HG03045 (cell line): ENCODE measurements around the gene RSU1.
A peak's percentile ranks its signal among the peaks of the same experiment; 100 is the strongest.

Source experiments
- ATAC-seq: cut with Tn5 transposase; IDR thresholded peaks from one replicate; pipeline ENCODE4 v1.9.1; 2021; ENCODE audit warnings: mild to moderate bottlenecking, moderate library complexity; ENCODE audit not compliant: unreplicated experiment

RSU1 gene

GRCh38 chr10:16822726-16823360 is 5.6 kb upstream of the RSU1 start:
- ATAC-seq: no peak

GRCh38 chr10:16822027-16822426 is 4.8 kb upstream of the RSU1 start:
- ATAC-seq: no peak

- no peak for ATAC-seq
Measured at GRCh38 chr10:16820421-16820820, 3.2 kb upstream of the RSU1 start.

- no peak for ATAC-seq
Measured at GRCh38 chr10:16820018-16820417, 2.8 kb upstream of the RSU1 start.

GRCh38 chr10:16819436-16819835 is 2.2 kb upstream of the RSU1 start:
- ATAC-seq: no peak

- no peak for ATAC-seq
Measured at GRCh38 chr10:16819026-16819425, 1.8 kb upstream of the RSU1 start.

GRCh38 chr10:16816830-16817124 is 447 bp downstream of the RSU1 start:
- ATAC-seq: no peak

- ATAC-seq: no peak
Measured at GRCh38 chr10:16816171-16816570, 1.1 kb downstream of the RSU1 start.

GRCh38 chr10:16814012-16814411 is 3.2 kb downstream of the RSU1 start:
- ATAC-seq: no peak

- no peak for ATAC-seq
Measured at GRCh38 chr10:16812676-16813075, 4.5 kb downstream of the RSU1 start.

- no peak for ATAC-seq
Measured at GRCh38 chr10:16811765-16812164, 5.5 kb downstream of the RSU1 start.

GRCh38 chr10:16811292-16811691 is 5.9 kb downstream of the RSU1 start:
- ATAC-seq: no peak

- ATAC-seq: peak; percentile 58
Measured at GRCh38 chr10:16809074-16809718, 8.0 kb downstream of the RSU1 start.

GRCh38 chr10:16804123-16804522 is 13.1 kb downstream of the RSU1 start:
- ATAC-seq: no peak

- no peak for ATAC-seq
Measured at GRCh38 chr10:16803464-16803863, 13.8 kb downstream of the RSU1 start.

- ATAC-seq: peak; percentile 85
Measured at GRCh38 chr10:16799621-16800020, 17.6 kb downstream of the RSU1 start.

GRCh38 chr10:16798571-16798970 is 18.7 kb downstream of the RSU1 start:
- no peak for ATAC-seq

- ATAC-seq: no peak
Measured at GRCh38 chr10:16795410-16796073, 21.7 kb downstream of the RSU1 start.

GRCh38 chr10:16794005-16794404 is 23.2 kb downstream of the RSU1 start:
- ATAC-seq: no peak

- ATAC-seq: no peak
Measured at GRCh38 chr10:16792675-16793074, 24.5 kb downstream of the RSU1 start.

- ATAC-seq: no peak
Measured at GRCh38 chr10:16789765-16790164, 27.5 kb downstream of the RSU1 start.

- ATAC-seq: no peak
Measured at GRCh38 chr10:16789261-16789660, 28.0 kb downstream of the RSU1 start.

GRCh38 chr10:16788778-16789177 is 28.4 kb downstream of the RSU1 start:
- no peak for ATAC-seq
